CD14-positive monocyte (primary cell): ENCODE results near the gene ADH6. TPM values are rescaled to one million over a fixed set of nuclear protein-coding genes. Genes with fewer than 3 reads are reported as not detected.

Experiments
- DNase-seq, 3 donors: peaks; one replicate each; pipeline ENCODE4 v3.0.0-alpha.2; 2011 to 2022
- H2AFZ ChIP-seq: 2 replicates; pipeline ENCODE4 v1.6.0; 2012; ENCODE audit warnings: mild to moderate bottlenecking, low read depth, low read length, inconsistent platforms; ENCODE audit not compliant: insufficient read depth, poor library complexity, severe bottlenecking
- H3K27ac ChIP-seq, 2 donors: 1 replicate in 1 of 2; 2 replicates in 1 of 2; pipeline ENCODE4 v1.5.1; 2012 to 2013; ENCODE audit warnings: low read length in 2 of 2, control low read depth in 1 of 2, inconsistent platforms in 1 of 2, low read depth in 1 of 2, mild to moderate bottlenecking in 1 of 2
- H3K27me3 ChIP-seq, 2 donors: one replicate each; pipeline versions ENCODE4 v1.6.0 to v1.6.1; 2011 to 2013; ENCODE audit warnings: low read length in 2 of 2; ENCODE audit not compliant: control insufficient read depth in 2 of 2, insufficient read depth in 2 of 2
- H3K36me3 ChIP-seq, 2 donors: replicated peaks in 1 of 2; 1 replicate in 1 of 2; 2 replicates in 1 of 2; pipeline versions ENCODE4 v1.5.1 to v1.6.1; 2012 to 2013; ENCODE audit warnings: low read length in 2 of 2, control low read depth in 1 of 2, inconsistent platforms in 1 of 2, mild to moderate bottlenecking in 1 of 2; ENCODE audit not compliant: insufficient read depth in 2 of 2, control insufficient read depth in 1 of 2
- H3K4me1 ChIP-seq, 2 donors: 1 replicate in 1 of 2; 2 replicates in 1 of 2; pipeline versions ENCODE4 v1.5.1 to v1.6.1; 2012 to 2013; ENCODE audit warnings: low read length in 2 of 2, control low read depth in 1 of 2, inconsistent platforms in 1 of 2, mild to moderate bottlenecking in 1 of 2, moderate library complexity in 1 of 2; ENCODE audit not compliant: insufficient read depth in 2 of 2, control insufficient read depth in 1 of 2
- H3K4me2 ChIP-seq: replicated peaks from 2 replicates; pipeline ENCODE3; 2012; ENCODE audit warnings: low read length, moderate library complexity, mild to moderate bottlenecking; ENCODE audit not compliant: poor library complexity, severe bottlenecking; ENCODE audit errors: extremely low read depth
- H3K4me3 ChIP-seq, 3 experiments: fragments of 200-600 bp in 1 of 3; sonication (generic) in 1 of 3; replicated peaks in 1 of 3; 1 replicate in 2 of 3; 2 replicates in 1 of 3; pipeline ENCODE4 v1.5.1; 2011 to 2013; ENCODE audit warnings: low read length in 3 of 3, mild to moderate bottlenecking in 3 of 3, control low read depth in 2 of 3, low read depth in 2 of 3, inconsistent platforms in 1 of 3, moderate library complexity in 1 of 3
- H3K79me2 ChIP-seq: 2 replicates; pipeline ENCODE4 v1.6.0; 2012; ENCODE audit warnings: mild to moderate bottlenecking, control low read depth, inconsistent platforms, low read length, moderate library complexity; ENCODE audit not compliant: insufficient read depth
- H3K9ac ChIP-seq: 2 replicates; pipeline ENCODE4 v1.6.0; 2017; ENCODE audit warnings: low read length, mild to moderate bottlenecking; ENCODE audit not compliant: insufficient read depth, poor library complexity, severe bottlenecking
- H3K9me3 ChIP-seq, 2 donors: replicated peaks in 1 of 2; 1 replicate in 1 of 2; 2 replicates in 1 of 2; pipeline versions ENCODE4 v1.5.1 to v1.6.1; 2012 to 2013; ENCODE audit warnings: low read length in 2 of 2, control low read depth in 1 of 2; ENCODE audit not compliant: control insufficient read depth in 1 of 2, insufficient read depth in 1 of 2
- H4K20me1 ChIP-seq: 2 replicates; pipeline ENCODE4 v1.6.0; 2012; ENCODE audit warnings: mild to moderate bottlenecking, low read length, control low read depth, moderate library complexity; ENCODE audit not compliant: insufficient read depth
- H3K27ac Mint-ChIP-seq, 7 donors: one replicate each; pipeline ENCODE4 v1.8.0; 2020; ENCODE audit warnings: mild to moderate bottlenecking in 7 of 7, mixed read lengths in 7 of 7, moderate library complexity in 6 of 7, inconsistent platforms in 2 of 7
- H3K27me3 Mint-ChIP-seq, 3 donors: one replicate each; pipeline ENCODE4 v1.8.0; 2021 to 2022; ENCODE audit warnings: low read depth in 3 of 3, mild to moderate bottlenecking in 3 of 3, mixed read lengths in 3 of 3, moderate library complexity in 3 of 3, inconsistent platforms in 1 of 3
- H3K36me3 Mint-ChIP-seq, 2 donors: one replicate each; pipeline ENCODE4 v1.8.0; 2020; ENCODE audit warnings: mixed read lengths in 2 of 2, inconsistent platforms in 1 of 2, mild to moderate bottlenecking in 1 of 2
- H3K4me1 Mint-ChIP-seq: one replicate; pipeline ENCODE4 v1.8.0; 2020; ENCODE audit warnings: mild to moderate bottlenecking, mixed read lengths
- H3K4me3 Mint-ChIP-seq, 2 donors: one replicate each; pipeline ENCODE4 v1.8.0; 2020; ENCODE audit warnings: mild to moderate bottlenecking in 2 of 2, mixed read lengths in 2 of 2, moderate library complexity in 1 of 2
- H3K9me3 Mint-ChIP-seq, 7 donors: one replicate each; pipeline ENCODE4 v1.8.0; 2020 to 2022; ENCODE audit warnings: mixed read lengths in 7 of 7, mild to moderate bottlenecking in 6 of 7, moderate library complexity in 6 of 7, inconsistent platforms in 2 of 7
- CTCF ChIP-seq: fragments of 200-600 bp; IDR thresholded peaks from one replicate; pipeline ENCODE4 v1.8.0; 2022; ENCODE audit warnings: antibody characterized with exemption, mild to moderate bottlenecking
- WGBS: methylation state at CpG from one replicate; pipeline ENCODE4 v1.1.5; 2013; ENCODE audit warnings: missing lambda C conversion rate; ENCODE audit not compliant: insufficient coverage; 5-methylcytosine and 5-hydroxymethylcytosine counted together
- intact Hi-C, 2 donors: fragments of 100-400 bp; cut with micrococcal nuclease; formaldehyde crosslinking; loops; one replicate each; pipeline versions ENCODE4 v1.15.0 to v1.15.1; 2023
- polyA plus RNA-seq, 3 donors: library from polyadenylated mRNA; depleted of rRNA in 1 of 3; unstranded in 2 of 3; stranded (reverse) in 1 of 3; fragments of 300-500 nt in 2 of 3; fragments of >200 nt in 1 of 3; fragmentation: Illumina TruSeq in 2 of 3; gene quantifications; 1 replicate in 2 of 3; 2 replicates in 1 of 3; pipeline ENCODE4 v1.2.3, GENCODE V29; 2012 to 2021

The ADH6 gene
- polyA plus RNA-seq, 3 donors = not detected

GRCh38 chr4:99252746-99253145, 33.7 kb upstream of the ADH6 start:
- H3K9me3 Mint-ChIP-seq = peaks cover 2 to 17% (median 12%) of the 10 kb centered on the region in 7 donors

GRCh38 chr4:99248714-99249113, 29.7 kb upstream of the ADH6 start:
- Mint-ChIP-seq H3K4me3 (no peak overlapping the region), H3K27me3 (no peaks in the 10 kb centered on the region), H3K9me3 (peaks cover 11 to 26% (median 17%) of the 10 kb centered on the region in 7 donors), H3K4me1 (no peaks in the 10 kb centered on the region), H3K36me3 (no peaks in the 10 kb centered on the region), H3K27ac (no peak overlapping the region)
- Histone ChIP-seq H3K36me3 (no peaks in the 10 kb centered on the region), H3K9ac (no peak overlapping the region), H3K4me1 (no peaks in the 10 kb centered on the region), H3K4me3 (no peak overlapping the region), H3K79me2 (no peaks in the 10 kb centered on the region), H4K20me1 (no peaks in the 10 kb centered on the region), H3K4me2 (no peak overlapping the region), H3K27me3 (no peaks in the 10 kb centered on the region), H3K9me3 (peaks cover 13 to 17% of the 10 kb centered on the region in 2 donors), H2AFZ (no peak overlapping the region), H3K27ac (no peak overlapping the region)
- no peak for TF ChIP-seq CTCF
- DNase-seq = no peak
- 100% methylated on average over 1 of the region's 1 CpG for WGBS
- intact Hi-C loops = no loop called here

More at GRCh38 chr4:99252746-99253145, 33.7 kb upstream of the ADH6 start:
- no peaks in the 10 kb centered on the region for H3K4me1 Mint-ChIP-seq
- H3K36me3 ChIP-seq = no peaks in the 10 kb centered on the region
- H3K27ac ChIP-seq = no peak overlapping the region
- H3K4me3 Mint-ChIP-seq = no peak overlapping the region
- no peaks in the 10 kb centered on the region for H4K20me1 ChIP-seq
- no peak for DNase-seq
- no peak overlapping the region for H3K9ac ChIP-seq
- no peaks in the 10 kb centered on the region for H3K27me3 Mint-ChIP-seq
- no peaks in the 10 kb centered on the region for H3K36me3 Mint-ChIP-seq
- H2AFZ ChIP-seq = no peak overlapping the region
- H3K9me3 ChIP-seq = peaks cover 7 to 10% of the 10 kb centered on the region in 2 donors
- no peak overlapping the region for H3K4me2 ChIP-seq
- no peaks in the 10 kb centered on the region for H3K4me1 ChIP-seq
- WGBS = no CpG with 5 or more reads among the region's 4 CpGs
- TF ChIP-seq CTCF = no peak
- H3K4me3 ChIP-seq = no peak overlapping the region
- no peaks in the 10 kb centered on the region for H3K79me2 ChIP-seq
- H3K27ac Mint-ChIP-seq = no peak overlapping the region
- intact Hi-C loops = no loop called here
- no peaks in the 10 kb centered on the region for H3K27me3 ChIP-seq
